ENCODE results near the gene FMN1. TPM values are rescaled to one million over a fixed set of nuclear protein-coding genes. Genes with fewer than 3 reads are reported as not detected.

Gene FMN1
- total and polyA plus RNA-seq, 10 of the 15 experiments (the other 5 are each of a cell fraction or from before 2014, with no cell fraction given), result 0.05 to 0.16 (median 0.08) TPM; not detected in 4

DNA sequence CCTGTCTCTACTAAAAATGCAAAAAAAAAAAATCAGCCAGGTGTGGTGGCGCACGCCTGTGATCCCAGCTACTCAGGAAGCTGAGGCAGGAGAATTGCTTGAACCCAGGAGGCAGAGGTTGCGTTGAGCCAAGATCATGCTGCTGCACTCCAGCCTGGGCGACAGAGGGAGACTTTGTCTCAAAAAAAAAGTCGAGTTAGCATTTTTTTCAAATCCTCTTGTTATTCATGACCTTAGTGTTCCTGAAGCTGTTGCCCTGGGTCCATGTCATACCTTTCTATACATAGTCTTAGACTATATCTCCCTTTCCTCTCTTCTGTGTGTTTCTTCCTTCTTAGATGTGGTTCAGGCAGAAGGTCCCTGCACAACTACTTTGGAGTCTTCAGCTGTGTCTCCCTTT, 6.4 kb downstream of the FMN1 start:
- no TSS peak for BruUV-seq (replicated peaks)
- H3K4me2 ChIP-seq (ENCODE audit: control insufficient read depth, insufficient read depth), result no peak overlapping the region
- peaks cover 27% of the 10 kb centered on the region for H3K4me1 ChIP-seq (ENCODE audit: control insufficient read depth, insufficient read depth, low read length)
- H3K36me3 ChIP-seq (ENCODE audit: control insufficient read depth in 2 of 2, insufficient read depth in 2 of 2, low read length in 1 of 2), result no peaks in the 10 kb centered on the region
- no peaks in the 10 kb centered on the region for H3K79me2 ChIP-seq (ENCODE audit: control insufficient read depth, insufficient read depth, low read length)
- no peaks in the 10 kb centered on the region; a peak in 1 of 4 replicates for H3K27me3 ChIP-seq (replicated peaks in 1 of 2; ENCODE audit: control insufficient read depth in 2 of 2, insufficient read depth in 2 of 2, low read length in 1 of 2)
- ChIA-PET POLR2A (no interaction called here), RAD21 (ENCODE audit: unreplicated experiment) (no interaction called here), SMC1A (ENCODE audit: uncharacterized antibody, unreplicated experiment) (interaction anchor here (0.8 kb wide), 1 partner anchor 13 kb away, joined by 3 read pairs; no protein-coding TSS in a partner anchor), CTCF (interaction anchor here (0.8 to 0.9 kb wide), 2 partner anchors 24 to 101 kb away, joined by 3 to 4 read pairs; no protein-coding TSS in a partner anchor)
- 0 out of 2 replicates have a peak overlapping the region, but pooled peaks have one; percentile 30 for H3K4me3 ChIP-seq
- no peak for ATAC-seq
- H3K27ac ChIP-seq (ENCODE audit: control insufficient read depth, insufficient read depth), result peak overlapping the region; percentile 6; the same call in 1 of the 2 replicates
- H4K20me1 ChIP-seq (ENCODE audit: control insufficient read depth, insufficient read depth), result no peaks in the 10 kb centered on the region
- no peak overlapping the region for H3K9ac ChIP-seq (ENCODE audit: control insufficient read depth, insufficient read depth, low read length)
- no peak overlapping the region for H2AFZ ChIP-seq (ENCODE audit: control insufficient read depth, low read depth, low read length)
- 25% methylated on average over 5 of the region's 5 CpGs for whole genome bisulfite sequencing (ENCODE audit: insufficient coverage, insufficient replicate concordance, low lambda C conversion rate, missing lambda C conversion rate)
- no peaks in the 10 kb centered on the region; the same call in 2 of the 3 replicates for H3K9me3 ChIP-seq (replicated peaks; ENCODE audit: control insufficient read depth, insufficient read depth, low read length)
- DNase-seq (ENCODE audit: low read depth, low spot score), result no peak
- in situ Hi-C loops (cut with MboI), result no loop called here
- no peak for FAIRE-seq
- intact Hi-C loops (cut with micrococcal nuclease; ENCODE audit: unreplicated experiment), result no loop called here
- TF ChIP-seq EZH2 (IDR thresholded peaks at IDR 0.05; ENCODE audit: borderline replicate concordance, control insufficient read depth, low read depth, low read length) (no peak), RELA (IDR thresholded peaks at IDR 0.05; ENCODE audit: borderline replicate concordance, partially characterized antibody) (no peak), ZZZ3 (IDR thresholded peaks at IDR 0.05; ENCODE audit: control insufficient read depth, insufficient read length, low read depth) (no peak), ASH2L (IDR thresholded peaks at IDR 0.05; ENCODE audit: borderline replicate concordance, low read depth) (no peak), IKZF1 (conservative IDR thresholded peaks at IDR 0.05) (no peak), KLF5 (IDR thresholded peaks at IDR 0.05; ENCODE audit: partially characterized antibody) (no peak), TARDBP (IDR thresholded peaks at IDR 0.05; ENCODE audit: borderline replicate concordance) (no peak), ZNF207 (IDR thresholded peaks at IDR 0.05; ENCODE audit: borderline replicate concordance) (no peak), YBX1 (IDR thresholded peaks at IDR 0.05) (no peak), JUNB (IDR thresholded peaks at IDR 0.05) (no peak), LARP7 (IDR thresholded peaks at IDR 0.05) (no peak), HDAC2 (IDR thresholded peaks at IDR 0.05) (no peak), RAD51 (IDR thresholded peaks at IDR 0.05) (no peak), MEF2B (IDR thresholded peaks at IDR 0.05; ENCODE audit: partially characterized antibody, poor library complexity, severe bottlenecking) (no peak), RAD21 (IDR thresholded peaks at IDR 0.05; ENCODE audit: insufficient read depth, low read depth, low read length) (no peak)
- TF ChIP-seq, protein P1, sequence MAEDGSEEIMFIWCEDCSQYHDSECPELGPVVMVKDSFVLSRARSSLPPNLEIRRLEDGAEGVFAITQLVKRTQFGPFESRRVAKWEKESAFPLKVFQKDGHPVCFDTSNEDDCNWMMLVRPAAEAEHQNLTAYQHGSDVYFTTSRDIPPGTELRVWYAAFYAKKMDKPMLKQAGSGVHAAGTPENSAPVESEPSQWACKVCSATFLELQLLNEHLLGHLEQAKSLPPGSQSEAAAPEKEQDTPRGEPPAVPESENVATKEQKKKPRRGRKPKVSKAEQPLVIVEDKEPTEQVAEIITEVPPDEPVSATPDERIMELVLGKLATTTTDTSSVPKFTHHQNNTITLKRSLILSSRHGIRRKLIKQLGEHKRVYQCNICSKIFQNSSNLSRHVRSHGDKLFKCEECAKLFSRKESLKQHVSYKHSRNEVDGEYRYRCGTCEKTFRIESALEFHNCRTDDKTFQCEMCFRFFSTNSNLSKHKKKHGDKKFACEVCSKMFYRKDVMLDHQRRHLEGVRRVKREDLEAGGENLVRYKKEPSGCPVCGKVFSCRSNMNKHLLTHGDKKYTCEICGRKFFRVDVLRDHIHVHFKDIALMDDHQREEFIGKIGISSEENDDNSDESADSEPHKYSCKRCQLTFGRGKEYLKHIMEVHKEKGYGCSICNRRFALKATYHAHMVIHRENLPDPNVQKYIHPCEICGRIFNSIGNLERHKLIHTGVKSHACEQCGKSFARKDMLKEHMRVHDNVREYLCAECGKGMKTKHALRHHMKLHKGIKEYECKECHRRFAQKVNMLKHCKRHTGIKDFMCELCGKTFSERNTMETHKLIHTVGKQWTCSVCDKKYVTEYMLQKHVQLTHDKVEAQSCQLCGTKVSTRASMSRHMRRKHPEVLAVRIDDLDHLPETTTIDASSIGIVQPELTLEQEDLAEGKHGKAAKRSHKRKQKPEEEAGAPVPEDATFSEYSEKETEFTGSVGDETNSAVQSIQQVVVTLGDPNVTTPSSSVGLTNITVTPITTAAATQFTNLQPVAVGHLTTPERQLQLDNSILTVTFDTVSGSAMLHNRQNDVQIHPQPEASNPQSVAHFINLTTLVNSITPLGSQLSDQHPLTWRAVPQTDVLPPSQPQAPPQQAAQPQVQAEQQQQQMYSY (CRISPR knock-in tag; IDR thresholded peaks at IDR 0.05), result no peak
- TF ChIP-seq, protein P2, sequence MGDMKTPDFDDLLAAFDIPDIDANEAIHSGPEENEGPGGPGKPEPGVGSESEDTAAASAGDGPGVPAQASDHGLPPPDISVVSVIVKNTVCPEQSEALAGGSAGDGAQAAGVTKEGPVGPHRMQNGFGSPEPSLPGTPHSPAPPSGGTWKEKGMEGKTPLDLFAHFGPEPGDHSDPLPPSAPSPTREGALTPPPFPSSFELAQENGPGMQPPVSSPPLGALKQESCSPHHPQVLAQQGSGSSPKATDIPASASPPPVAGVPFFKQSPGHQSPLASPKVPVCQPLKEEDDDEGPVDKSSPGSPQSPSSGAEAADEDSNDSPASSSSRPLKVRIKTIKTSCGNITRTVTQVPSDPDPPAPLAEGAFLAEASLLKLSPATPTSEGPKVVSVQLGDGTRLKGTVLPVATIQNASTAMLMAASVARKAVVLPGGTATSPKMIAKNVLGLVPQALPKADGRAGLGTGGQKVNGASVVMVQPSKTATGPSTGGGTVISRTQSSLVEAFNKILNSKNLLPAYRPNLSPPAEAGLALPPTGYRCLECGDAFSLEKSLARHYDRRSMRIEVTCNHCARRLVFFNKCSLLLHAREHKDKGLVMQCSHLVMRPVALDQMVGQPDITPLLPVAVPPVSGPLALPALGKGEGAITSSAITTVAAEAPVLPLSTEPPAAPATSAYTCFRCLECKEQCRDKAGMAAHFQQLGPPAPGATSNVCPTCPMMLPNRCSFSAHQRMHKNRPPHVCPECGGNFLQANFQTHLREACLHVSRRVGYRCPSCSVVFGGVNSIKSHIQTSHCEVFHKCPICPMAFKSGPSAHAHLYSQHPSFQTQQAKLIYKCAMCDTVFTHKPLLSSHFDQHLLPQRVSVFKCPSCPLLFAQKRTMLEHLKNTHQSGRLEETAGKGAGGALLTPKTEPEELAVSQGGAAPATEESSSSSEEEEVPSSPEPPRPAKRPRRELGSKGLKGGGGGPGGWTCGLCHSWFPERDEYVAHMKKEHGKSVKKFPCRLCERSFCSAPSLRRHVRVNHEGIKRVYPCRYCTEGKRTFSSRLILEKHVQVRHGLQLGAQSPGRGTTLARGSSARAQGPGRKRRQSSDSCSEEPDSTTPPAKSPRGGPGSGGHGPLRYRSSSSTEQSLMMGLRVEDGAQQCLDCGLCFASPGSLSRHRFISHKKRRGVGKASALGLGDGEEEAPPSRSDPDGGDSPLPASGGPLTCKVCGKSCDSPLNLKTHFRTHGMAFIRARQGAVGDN (IDR thresholded peaks at IDR 0.05), result no peak

All from GM12878 (cell line).